ENCODE measurements around the gene GPR101.

GPR101 gene

DNA sequence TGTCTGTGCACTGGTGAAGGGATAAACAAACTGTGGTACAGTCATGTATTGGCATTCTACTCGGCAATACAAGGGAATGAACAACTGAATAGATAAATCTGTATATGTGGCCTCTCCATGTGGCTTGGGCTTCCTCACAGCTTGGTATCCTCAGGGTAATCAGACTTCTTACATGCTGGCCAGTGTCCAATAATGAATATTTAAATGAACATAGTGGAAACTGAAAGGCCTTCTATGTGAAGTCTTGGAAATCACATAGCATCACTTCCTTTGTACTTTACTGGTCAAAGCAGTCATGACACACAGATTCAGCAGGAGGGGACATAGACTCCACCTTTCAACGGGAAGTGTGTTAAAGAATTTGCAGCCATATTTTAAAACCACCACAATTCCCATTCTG is 33.4 kb upstream of the GPR101 start:
- Histone ChIP-seq H3F3A (ENCODE audit: insufficient read depth, low read length) (no peaks in the 10 kb centered on the region), H2AFZ (ENCODE audit: low read length) (no peak overlapping the region), H3K9ac (ENCODE audit: low read length) (no peak overlapping the region), H3K79me2 (ENCODE audit: low read length) (no peaks in the 10 kb centered on the region), H3K4me3 (ENCODE audit: low read length) (no peak overlapping the region), H3K4me2 (ENCODE audit: low read depth, low read length) (no peak overlapping the region), H3K9me3 (replicated peaks; ENCODE audit: insufficient read depth, low read length) (no peaks in the 10 kb centered on the region), H3K27ac (ENCODE audit: low read length) (no peak overlapping the region), H3K27me3 (replicated peaks; ENCODE audit: insufficient read depth, low read length) (no peaks in the 10 kb centered on the region), H3K9me2 (replicated peaks; ENCODE audit: insufficient read depth, low read length) (no peaks in the 10 kb centered on the region), H3K36me3 (replicated peaks; ENCODE audit: insufficient read depth, low read length) (no peaks in the 10 kb centered on the region), H3K4me1 (ENCODE audit: low read length) (no peaks in the 10 kb centered on the region), H4K20me1 (ENCODE audit: insufficient read depth, low read length) (no peaks in the 10 kb centered on the region)
- TF ChIP-seq, protein P1, sequence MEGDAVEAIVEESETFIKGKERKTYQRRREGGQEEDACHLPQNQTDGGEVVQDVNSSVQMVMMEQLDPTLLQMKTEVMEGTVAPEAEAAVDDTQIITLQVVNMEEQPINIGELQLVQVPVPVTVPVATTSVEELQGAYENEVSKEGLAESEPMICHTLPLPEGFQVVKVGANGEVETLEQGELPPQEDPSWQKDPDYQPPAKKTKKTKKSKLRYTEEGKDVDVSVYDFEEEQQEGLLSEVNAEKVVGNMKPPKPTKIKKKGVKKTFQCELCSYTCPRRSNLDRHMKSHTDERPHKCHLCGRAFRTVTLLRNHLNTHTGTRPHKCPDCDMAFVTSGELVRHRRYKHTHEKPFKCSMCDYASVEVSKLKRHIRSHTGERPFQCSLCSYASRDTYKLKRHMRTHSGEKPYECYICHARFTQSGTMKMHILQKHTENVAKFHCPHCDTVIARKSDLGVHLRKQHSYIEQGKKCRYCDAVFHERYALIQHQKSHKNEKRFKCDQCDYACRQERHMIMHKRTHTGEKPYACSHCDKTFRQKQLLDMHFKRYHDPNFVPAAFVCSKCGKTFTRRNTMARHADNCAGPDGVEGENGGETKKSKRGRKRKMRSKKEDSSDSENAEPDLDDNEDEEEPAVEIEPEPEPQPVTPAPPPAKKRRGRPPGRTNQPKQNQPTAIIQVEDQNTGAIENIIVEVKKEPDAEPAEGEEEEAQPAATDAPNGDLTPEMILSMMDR (IDR thresholded peaks at IDR 0.05; ENCODE audit: low read length) = no peak
- no peak for TF ChIP-seq EZH2phosphoT487 (IDR thresholded peaks at IDR 0.05; ENCODE audit: low read length)
- no peak for TF ChIP-seq EZH2 (optimal IDR thresholded peaks at IDR 0.05; ENCODE audit: low read depth, low read length)
- no peak for DNase-seq

DNA sequence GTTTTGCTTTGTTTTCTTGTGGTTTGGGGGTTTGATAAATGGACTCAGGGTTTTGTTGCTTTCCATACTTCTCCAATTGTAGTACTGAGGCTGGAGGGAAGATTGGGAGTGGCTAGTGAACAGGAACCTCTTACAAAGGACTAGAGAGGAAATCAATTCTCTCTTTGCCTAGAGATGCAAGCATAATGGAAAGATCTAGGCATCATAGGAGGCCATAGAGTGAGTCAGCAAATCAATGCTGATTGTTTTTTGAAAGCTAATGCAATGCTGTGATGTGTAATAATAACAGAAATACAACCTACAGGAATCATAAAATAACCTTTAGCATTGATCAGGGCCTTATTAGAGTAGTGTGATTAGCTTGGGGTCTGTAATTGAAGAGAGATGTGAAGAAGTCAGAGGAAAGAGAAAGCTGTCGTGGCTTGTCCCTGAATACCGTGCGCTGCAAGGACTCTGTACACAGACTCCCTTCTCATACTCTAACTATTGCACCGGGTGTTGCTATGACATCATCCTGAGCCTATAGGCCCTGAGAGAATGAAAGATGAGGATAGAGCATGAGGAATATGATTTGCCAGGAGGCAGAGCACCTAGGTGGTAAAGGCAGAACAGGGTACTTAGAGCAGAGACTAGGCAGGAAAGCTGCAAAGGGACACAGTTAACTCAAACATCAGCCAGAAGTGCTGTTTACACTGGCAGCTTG is 29.3 kb upstream of the GPR101 start:
- H3K9me3 ChIP-seq (replicated peaks; ENCODE audit: insufficient read depth, low read length) = no peaks in the 10 kb centered on the region
- TF ChIP-seq EZH2 (optimal IDR thresholded peaks at IDR 0.05; ENCODE audit: low read depth, low read length) (no peak), EZH2phosphoT487 (IDR thresholded peaks at IDR 0.05; ENCODE audit: low read length) (no peak)
- TF ChIP-seq, protein P1 (IDR thresholded peaks at IDR 0.05; ENCODE audit: low read length) = no peak
- no peaks in the 10 kb centered on the region for H3K9me2 ChIP-seq (replicated peaks; ENCODE audit: insufficient read depth, low read length)
- H3K9ac ChIP-seq (ENCODE audit: low read length) = no peak overlapping the region
- H3K36me3 ChIP-seq (replicated peaks; ENCODE audit: insufficient read depth, low read length) = no peaks in the 10 kb centered on the region
- H3K79me2 ChIP-seq (ENCODE audit: low read length) = no peaks in the 10 kb centered on the region
- no peaks in the 10 kb centered on the region for H3F3A ChIP-seq (ENCODE audit: insufficient read depth, low read length)
- H2AFZ ChIP-seq (ENCODE audit: low read length) = no peak overlapping the region
- no peaks in the 10 kb centered on the region for H3K4me1 ChIP-seq (ENCODE audit: low read length)
- H3K4me3 ChIP-seq (ENCODE audit: low read length) = no peak overlapping the region
- H3K4me2 ChIP-seq (ENCODE audit: low read depth, low read length) = no peak overlapping the region
- DNase-seq = no peak
- no peaks in the 10 kb centered on the region for H3K27me3 ChIP-seq (replicated peaks; ENCODE audit: insufficient read depth, low read length)
- no peak overlapping the region for H3K27ac ChIP-seq (ENCODE audit: low read length)
- no peaks in the 10 kb centered on the region for H4K20me1 ChIP-seq (ENCODE audit: insufficient read depth, low read length)

DNA sequence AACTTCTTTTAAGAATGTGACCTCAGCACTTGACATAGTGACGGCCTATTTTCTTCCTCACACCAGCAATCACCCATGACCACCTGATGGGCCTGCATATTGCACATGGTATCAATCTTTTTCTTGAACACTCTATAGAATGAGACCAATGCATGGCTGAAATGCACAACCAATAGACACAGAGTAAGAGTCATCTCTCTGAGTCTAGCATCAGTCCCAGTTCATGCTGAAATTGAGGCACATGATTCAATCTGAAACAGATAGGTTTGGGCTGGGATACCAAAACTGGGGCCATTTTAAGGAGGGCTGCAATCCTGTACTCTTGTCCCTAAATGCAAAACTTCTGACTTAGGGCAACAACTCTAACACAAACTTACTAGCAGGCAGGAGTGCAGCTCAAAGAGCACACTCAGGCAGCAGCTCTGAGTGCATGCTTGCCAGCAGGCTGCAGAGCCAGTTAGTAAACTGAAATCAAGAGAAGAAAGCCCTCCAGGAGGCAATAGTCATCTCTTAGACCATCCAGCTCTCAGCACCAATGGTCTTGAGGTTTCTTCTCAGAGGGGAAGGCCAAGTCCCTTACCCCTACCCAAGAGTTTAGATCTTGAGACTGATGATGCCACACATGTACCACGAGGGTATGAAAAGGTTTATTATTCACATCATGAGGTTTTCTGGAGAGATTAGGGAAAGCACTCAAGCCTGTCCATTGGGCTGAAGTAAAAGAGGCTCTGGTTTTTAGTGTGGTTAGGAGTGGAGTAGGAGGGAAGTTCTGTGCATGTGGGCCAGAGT is 24.7 kb upstream of the GPR101 start:
- Histone ChIP-seq H3F3A (ENCODE audit: insufficient read depth, low read length) (no peaks in the 10 kb centered on the region), H4K20me1 (ENCODE audit: insufficient read depth, low read length) (no peaks in the 10 kb centered on the region), H3K4me2 (ENCODE audit: low read depth, low read length) (no peak overlapping the region), H3K27me3 (replicated peaks; ENCODE audit: insufficient read depth, low read length) (no peaks in the 10 kb centered on the region), H2AFZ (ENCODE audit: low read length) (no peak overlapping the region), H3K9me3 (replicated peaks; ENCODE audit: insufficient read depth, low read length) (no peaks in the 10 kb centered on the region), H3K27ac (ENCODE audit: low read length) (no peak overlapping the region), H3K4me3 (ENCODE audit: low read length) (no peak overlapping the region), H3K9me2 (replicated peaks; ENCODE audit: insufficient read depth, low read length) (no peaks in the 10 kb centered on the region), H3K79me2 (ENCODE audit: low read length) (no peaks in the 10 kb centered on the region), H3K9ac (ENCODE audit: low read length) (no peak overlapping the region), H3K36me3 (replicated peaks; ENCODE audit: insufficient read depth, low read length) (no peaks in the 10 kb centered on the region), H3K4me1 (ENCODE audit: low read length) (no peaks in the 10 kb centered on the region)
- DNase-seq = no peak
- no peak for TF ChIP-seq EZH2phosphoT487 (IDR thresholded peaks at IDR 0.05; ENCODE audit: low read length)
- TF ChIP-seq, protein P1 (IDR thresholded peaks at IDR 0.05; ENCODE audit: low read length) = no peak
- no peak for TF ChIP-seq EZH2 (optimal IDR thresholded peaks at IDR 0.05; ENCODE audit: low read depth, low read length)

Measured in MM.1S (cell line).